Ishikawa (cell line): ENCODE results near the gene TBX2.

Source experiments
- CEBPB ChIP-seq: IDR thresholded peaks from 2 replicates; pipeline ENCODE4 v1.6.1; 2012
- CREB1 ChIP-seq: IDR thresholded peaks from 2 replicates; pipeline ENCODE4 v1.6.1; 2012; ENCODE audit warnings: low read depth
- EGR1 ChIP-seq: IDR thresholded peaks from 2 replicates; pipeline ENCODE4 v1.6.1; 2012
- EP300 ChIP-seq: IDR thresholded peaks from 2 replicates; pipeline ENCODE4 v1.6.1; 2012; ENCODE audit warnings: borderline replicate concordance
- FOXM1 ChIP-seq: IDR thresholded peaks from 2 replicates; pipeline ENCODE4 v1.6.1; 2012; ENCODE audit warnings: low read depth, borderline replicate concordance
- MAX ChIP-seq: IDR thresholded peaks from 2 replicates; pipeline ENCODE4 v1.6.1; 2012
- RAD21 ChIP-seq: IDR thresholded peaks from 2 replicates; pipeline ENCODE4 v1.6.1; 2012; ENCODE audit warnings: low read depth
- REST ChIP-seq: IDR thresholded peaks from 2 replicates; pipeline ENCODE4 v1.6.1; 2012; ENCODE audit warnings: low read depth, mild to moderate bottlenecking
- TAF1 ChIP-seq: IDR thresholded peaks from 2 replicates; pipeline ENCODE4 v1.6.1; 2012; ENCODE audit warnings: low read depth, mild to moderate bottlenecking
- TCF12 ChIP-seq: IDR thresholded peaks from 2 replicates; pipeline ENCODE4 v1.6.1; 2012; ENCODE audit warnings: low read depth
- TEAD4 ChIP-seq: IDR thresholded peaks from 2 replicates; pipeline ENCODE4 v1.6.1; 2012
- YY1 ChIP-seq: IDR thresholded peaks from 2 replicates; pipeline ENCODE4 v1.6.1; 2012; ENCODE audit warnings: low read depth
- TF ChIP-seq, protein P1 (sequence below): IDR thresholded peaks from 2 replicates; pipeline ENCODE4 v1.6.1; 2012

DNA sequence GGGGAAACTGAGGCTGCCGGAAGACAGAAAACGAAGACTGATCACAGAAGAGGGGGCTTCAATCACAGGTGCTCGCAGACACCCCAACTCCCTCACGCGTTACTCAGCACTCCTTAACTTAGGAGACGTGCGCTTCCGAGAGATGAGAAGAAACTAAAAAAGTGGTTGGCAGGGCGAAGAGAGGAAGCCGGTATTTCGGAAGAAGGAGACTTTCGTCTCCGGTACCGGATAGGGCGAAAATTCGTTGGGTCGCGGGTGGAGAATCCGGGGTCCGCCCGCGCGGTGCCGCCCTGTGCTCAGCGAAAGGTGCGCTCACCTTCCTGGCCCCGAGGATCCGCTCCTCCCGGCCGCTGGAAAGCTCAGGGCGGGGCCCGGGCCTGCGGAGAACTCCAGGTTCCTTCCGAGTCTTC is 917 bp upstream of the TBX2 start:
- no peak for TF ChIP-seq EP300
- TF ChIP-seq CREB1 = no peak
- TF ChIP-seq YY1 = no peak
- no peak for TF ChIP-seq CEBPB
- no peak for TF ChIP-seq TEAD4
- no peak for TF ChIP-seq MAX
- TF ChIP-seq REST = no peak
- no peak for TF ChIP-seq FOXM1
- TF ChIP-seq TAF1 = no peak
- TF ChIP-seq RAD21 = no peak
- TF ChIP-seq TCF12 = no peak
- TF ChIP-seq, protein P1, sequence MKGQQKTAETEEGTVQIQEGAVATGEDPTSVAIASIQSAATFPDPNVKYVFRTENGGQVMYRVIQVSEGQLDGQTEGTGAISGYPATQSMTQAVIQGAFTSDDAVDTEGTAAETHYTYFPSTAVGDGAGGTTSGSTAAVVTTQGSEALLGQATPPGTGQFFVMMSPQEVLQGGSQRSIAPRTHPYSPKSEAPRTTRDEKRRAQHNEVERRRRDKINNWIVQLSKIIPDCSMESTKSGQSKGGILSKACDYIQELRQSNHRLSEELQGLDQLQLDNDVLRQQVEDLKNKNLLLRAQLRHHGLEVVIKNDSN = no peak
- TF ChIP-seq EGR1 = no peak
